ENCODE data around the gene DOK6. TPM values are rescaled to one million over a fixed set of nuclear protein-coding genes. Genes with fewer than 3 reads are reported as not detected.

The DOK6 gene
- total and polyA plus RNA-seq, 2 donors: 9.0 to 22.6 TPM

- WGBS: 53% methylated on average over 3 of the region's 3 CpGs
- Histone ChIP-seq H3K4me3 (ENCODE audit: low read depth, low read length) (no peak overlapping the region), H3K36me3 (ENCODE audit: insufficient read depth) (no peaks in the 10 kb centered on the region), H3K4me1 (ENCODE audit: insufficient read depth) (no peaks in the 10 kb centered on the region), H3K27ac (ENCODE audit: low read depth) (no peak overlapping the region)
- DNase-seq (ENCODE audit: extremely low spot score): no peak
These were observed 1.4 kb upstream of the DOK6 start for GRCh38 chr18:69399253-69399652.

- H3K4me1 ChIP-seq (ENCODE audit: insufficient read depth): no peaks in the 10 kb centered on the region
- DNase-seq (ENCODE audit: extremely low spot score): no peak
- H3K27ac ChIP-seq (ENCODE audit: low read depth): peak overlapping the region; percentile 59
- WGBS: under 1% methylated on average over 46 of the region's 47 CpGs
- H3K36me3 ChIP-seq (ENCODE audit: insufficient read depth): no peaks in the 10 kb centered on the region
- peak overlapping the region; percentile 79 for H3K4me3 ChIP-seq (ENCODE audit: low read depth, low read length)
These were observed 213 bp downstream of the DOK6 start for GRCh38 chr18:69400976-69401225.

- no peaks in the 10 kb centered on the region for H3K4me1 ChIP-seq (ENCODE audit: insufficient read depth)
- peak overlapping the region; percentile 79 for H3K4me3 ChIP-seq (ENCODE audit: low read depth, low read length)
- H3K27ac ChIP-seq (ENCODE audit: low read depth): peak overlapping the region; percentile 59
- no peaks in the 10 kb centered on the region for H3K36me3 ChIP-seq (ENCODE audit: insufficient read depth)
- no peak for DNase-seq (ENCODE audit: extremely low spot score)
- under 1% methylated on average over 66 of the region's 66 CpGs for WGBS
These were observed 711 bp downstream of the DOK6 start for GRCh38 chr18:69401226-69401971.

- H3K27ac ChIP-seq (ENCODE audit: low read depth): no peak overlapping the region
- DNase-seq (ENCODE audit: extremely low spot score): no peak
These were observed 1.4 kb downstream of the DOK6 start for GRCh38 chr18:69401972-69402532.

GRCh38 chr18:69402533-69402989 is 1.9 kb downstream of the DOK6 start:
- Histone ChIP-seq H3K27ac (ENCODE audit: low read depth) (no peak overlapping the region), H3K4me3 (ENCODE audit: low read depth, low read length) (peak overlapping the region; percentile 79), H3K36me3 (ENCODE audit: insufficient read depth) (no peaks in the 10 kb centered on the region), H3K4me1 (ENCODE audit: insufficient read depth) (no peaks in the 10 kb centered on the region)
- 13% methylated on average over 20 of the region's 20 CpGs for WGBS
- DNase-seq (ENCODE audit: extremely low spot score): no peak

More at GRCh38 chr18:69401972-69402532, 1.4 kb downstream of the DOK6 start:
- peak overlapping the region; percentile 79 for H3K4me3 ChIP-seq (ENCODE audit: low read depth, low read length)
- H3K36me3 ChIP-seq (ENCODE audit: insufficient read depth): no peaks in the 10 kb centered on the region
- 5% methylated on average over 19 of the region's 19 CpGs for WGBS
- H3K4me1 ChIP-seq (ENCODE audit: insufficient read depth): no peaks in the 10 kb centered on the region

GRCh38 chr18:69408522-69408921 is 7.8 kb downstream of the DOK6 start:
- WGBS: 86% methylated on average over 1 of the region's 1 CpG

GRCh38 chr18:69411199-69411598 is 10.5 kb downstream of the DOK6 start:
- H3K4me1 ChIP-seq (ENCODE audit: insufficient read depth): no peaks in the 10 kb centered on the region
- DNase-seq (ENCODE audit: extremely low spot score): no peak

More at GRCh38 chr18:69408522-69408921, 7.8 kb downstream of the DOK6 start:
- H3K27ac ChIP-seq (ENCODE audit: low read depth): no peak overlapping the region
- H3K4me1 ChIP-seq (ENCODE audit: insufficient read depth): no peaks in the 10 kb centered on the region
- DNase-seq (ENCODE audit: extremely low spot score): no peak
- H3K36me3 ChIP-seq (ENCODE audit: insufficient read depth): no peaks in the 10 kb centered on the region
- no peak overlapping the region for H3K4me3 ChIP-seq (ENCODE audit: low read depth, low read length)

GRCh38 chr18:69414184-69414583 is 13.5 kb downstream of the DOK6 start:
- DNase-seq (ENCODE audit: extremely low spot score): no peak
- Histone ChIP-seq H3K4me1 (ENCODE audit: insufficient read depth) (no peaks in the 10 kb centered on the region), H3K36me3 (ENCODE audit: insufficient read depth) (no peaks in the 10 kb centered on the region), H3K27ac (ENCODE audit: low read depth) (no peak overlapping the region), H3K4me3 (ENCODE audit: low read depth, low read length) (no peak overlapping the region)
- WGBS: 97% methylated on average over 1 of the region's 1 CpG

More at GRCh38 chr18:69411199-69411598, 10.5 kb downstream of the DOK6 start:
- H3K27ac ChIP-seq (ENCODE audit: low read depth): no peak overlapping the region
- no peaks in the 10 kb centered on the region for H3K36me3 ChIP-seq (ENCODE audit: insufficient read depth)
- no peak overlapping the region for H3K4me3 ChIP-seq (ENCODE audit: low read depth, low read length)

GRCh38 chr18:69432847-69433246 is 32.2 kb downstream of the DOK6 start:
- Histone ChIP-seq H3K4me1 (ENCODE audit: insufficient read depth) (no peaks in the 10 kb centered on the region), H3K36me3 (ENCODE audit: insufficient read depth) (no peaks in the 10 kb centered on the region), H3K4me3 (ENCODE audit: low read depth, low read length) (no peak overlapping the region), H3K27ac (ENCODE audit: low read depth) (no peak overlapping the region)
- no peak for DNase-seq (ENCODE audit: extremely low spot score)

GRCh38 chr18:69435000-69435399 is 34.3 kb downstream of the DOK6 start:
- no peak overlapping the region for H3K27ac ChIP-seq (ENCODE audit: low read depth)
- no peaks in the 10 kb centered on the region for H3K4me1 ChIP-seq (ENCODE audit: insufficient read depth)
- no peak for DNase-seq (ENCODE audit: extremely low spot score)
- no peak overlapping the region for H3K4me3 ChIP-seq (ENCODE audit: low read depth, low read length)
- WGBS: 88% methylated on average over 2 of the region's 2 CpGs
- no peaks in the 10 kb centered on the region for H3K36me3 ChIP-seq (ENCODE audit: insufficient read depth)

GRCh38 chr18:69444221-69444620 is 43.5 kb downstream of the DOK6 start:
- WGBS: 90% methylated on average over 4 of the region's 4 CpGs
- no peak overlapping the region for H3K27ac ChIP-seq (ENCODE audit: low read depth)
- no peak for DNase-seq (ENCODE audit: extremely low spot score)
- H3K36me3 ChIP-seq (ENCODE audit: insufficient read depth): no peaks in the 10 kb centered on the region
- no peaks in the 10 kb centered on the region for H3K4me1 ChIP-seq (ENCODE audit: insufficient read depth)
- H3K4me3 ChIP-seq (ENCODE audit: low read depth, low read length): no peak overlapping the region

GRCh38 chr18:69447886-69448285 is 47.2 kb downstream of the DOK6 start:
- H3K27ac ChIP-seq (ENCODE audit: low read depth): no peak overlapping the region
- DNase-seq (ENCODE audit: extremely low spot score): no peak
- H3K36me3 ChIP-seq (ENCODE audit: insufficient read depth): no peaks in the 10 kb centered on the region
- no peaks in the 10 kb centered on the region for H3K4me1 ChIP-seq (ENCODE audit: insufficient read depth)
- 97% methylated on average over 1 of the region's 1 CpG for WGBS
- no peak overlapping the region for H3K4me3 ChIP-seq (ENCODE audit: low read depth, low read length)

- Histone ChIP-seq H3K27ac (ENCODE audit: low read depth) (no peak overlapping the region), H3K4me1 (ENCODE audit: insufficient read depth) (no peaks in the 10 kb centered on the region), H3K36me3 (ENCODE audit: insufficient read depth) (no peaks in the 10 kb centered on the region), H3K4me3 (ENCODE audit: low read depth, low read length) (no peak overlapping the region)
- DNase-seq (ENCODE audit: extremely low spot score): no peak
- 60% methylated on average over 1 of the region's 1 CpG for WGBS
These were observed 54.4 kb downstream of the DOK6 start for GRCh38 chr18:69455125-69455524.

- Histone ChIP-seq H3K36me3 (ENCODE audit: insufficient read depth) (no peaks in the 10 kb centered on the region), H3K4me1 (ENCODE audit: insufficient read depth) (no peaks in the 10 kb centered on the region), H3K4me3 (ENCODE audit: low read depth, low read length) (no peak overlapping the region), H3K27ac (ENCODE audit: low read depth) (no peak overlapping the region)
- no peak for DNase-seq (ENCODE audit: extremely low spot score)
- WGBS: 91% methylated on average over 27 of the region's 27 CpGs
These were observed 68.8 kb downstream of the DOK6 start for GRCh38 chr18:69469444-69469919.

Data from urinary bladder (tissue), 4 donors.